Natural killer cell treated with Interleukin-12 subunit alpha and Interleukin-12 subunit beta and Interleukin-15 and Interleukin-18, amount 100 ng/mL, for 72 hours (primary cell): ENCODE results near the gene LIMCH1. TPM values are rescaled to one million over a fixed set of nuclear protein-coding genes. Genes with fewer than 3 reads are reported as not detected.

ENCODE experiments used
- ATAC-seq, 2 donors: fragments of 150-1000 bp; cut with Tn5 transposase in 1 of 2; sonication (Bioruptor Pico), chemical (Tn5 transposase) in 1 of 2; 2 replicates each; pipeline ENCODE4 v1.10.0; 2021
- DNase-seq: peaks from one replicate; pipeline ENCODE4 v3.0.0; 2022; ENCODE audit warnings: low spot score
- H3K27ac Mint-ChIP-seq, 2 donors: 1 replicate in 1 of 2; 2 replicates in 1 of 2; pipeline ENCODE4 v1.8.0; 2022; ENCODE audit warnings: mixed read lengths in 2 of 2, mild to moderate bottlenecking in 1 of 2, moderate library complexity in 1 of 2
- H3K27me3 Mint-ChIP-seq, 2 donors: 1 replicate in 1 of 2; 2 replicates in 1 of 2; pipeline ENCODE4 v1.8.0; 2022; ENCODE audit warnings: mixed read lengths in 2 of 2
- H3K36me3 Mint-ChIP-seq: one replicate; pipeline ENCODE4 v1.8.0; 2022; ENCODE audit warnings: mixed read lengths
- H3K4me1 Mint-ChIP-seq, 2 donors: 1 replicate in 1 of 2; 2 replicates in 1 of 2; pipeline ENCODE4 v1.8.0; 2022; ENCODE audit warnings: low read depth in 2 of 2, mixed read lengths in 2 of 2, mild to moderate bottlenecking in 1 of 2
- H3K4me3 Mint-ChIP-seq: one replicate; pipeline ENCODE4 v1.8.0; 2022; ENCODE audit warnings: mixed read lengths
- H3K9me3 Mint-ChIP-seq: 2 replicates; pipeline ENCODE4 v1.8.0; 2022; ENCODE audit warnings: mixed read lengths
- total RNA-seq, 2 donors: library from RNA; stranded (reverse); gene quantifications; one replicate each; pipeline ENCODE4 v1.2.3, GENCODE V29; 2022

The LIMCH1 gene
- total RNA-seq, 2 donors from 2014 or later = not detected

DNA sequence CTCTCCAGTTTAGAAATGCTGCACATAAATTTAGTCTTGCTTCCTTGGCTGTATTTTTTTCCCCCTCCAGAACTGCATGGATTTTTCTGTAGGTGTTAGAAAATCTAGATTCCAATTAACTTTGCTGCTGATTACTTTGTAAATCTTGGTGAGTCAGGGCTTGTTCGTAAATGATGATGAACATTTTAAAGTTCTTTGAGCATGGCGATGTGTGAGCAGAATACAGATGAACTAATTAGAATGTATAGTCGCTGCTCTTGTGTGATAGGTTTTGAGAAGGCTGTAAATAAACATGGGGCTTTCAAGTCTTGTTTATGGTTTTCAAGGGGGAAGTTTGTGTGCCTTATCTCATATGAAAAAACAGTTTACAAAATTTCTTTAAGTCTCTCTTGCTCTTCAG lies 23.3 kb downstream of the LIMCH1 start:
- Mint-ChIP-seq H3K4me1 (no peaks in the 10 kb centered on the region), H3K9me3 (peaks cover 4% of the 10 kb centered on the region)

GRCh38 chr4:41567186-41567585 lies 29.2 kb downstream of the LIMCH1 start:
- no peak overlapping the region for H3K4me3 Mint-ChIP-seq
- H3K36me3 Mint-ChIP-seq = no peaks in the 10 kb centered on the region
- no peaks in the 10 kb centered on the region for H3K27me3 Mint-ChIP-seq
- no peaks in the 10 kb centered on the region for H3K4me1 Mint-ChIP-seq
- H3K27ac Mint-ChIP-seq = no peak overlapping the region
- DNase-seq = no peak
- ATAC-seq = no peak
- H3K9me3 Mint-ChIP-seq = no peaks in the 10 kb centered on the region

More for the DNA sequence above, 23.3 kb downstream of the LIMCH1 start:
- no peaks in the 10 kb centered on the region for H3K36me3 Mint-ChIP-seq
- DNase-seq = no peak
- H3K27me3 Mint-ChIP-seq = no peaks in the 10 kb centered on the region
- no peak for ATAC-seq
- H3K4me3 Mint-ChIP-seq = no peak overlapping the region
- no peak overlapping the region for H3K27ac Mint-ChIP-seq

- Mint-ChIP-seq H3K27ac (no peak overlapping the region), H3K36me3 (no peaks in the 10 kb centered on the region), H3K9me3 (no peaks in the 10 kb centered on the region), H3K4me1 (no peaks in the 10 kb centered on the region), H3K27me3 (no peaks in the 10 kb centered on the region), H3K4me3 (no peak overlapping the region)
- DNase-seq = no peak
- no peak for ATAC-seq
Measured at GRCh38 chr4:41568363-41568762, 30.4 kb downstream of the LIMCH1 start.

GRCh38 chr4:41569961-41570360 lies 32.0 kb downstream of the LIMCH1 start:
- Mint-ChIP-seq H3K4me3 (no peak overlapping the region), H3K27ac (no peak overlapping the region), H3K36me3 (no peaks in the 10 kb centered on the region), H3K27me3 (no peaks in the 10 kb centered on the region), H3K9me3 (no peaks in the 10 kb centered on the region), H3K4me1 (no peaks in the 10 kb centered on the region)
- ATAC-seq (no peak), DNase-seq (no peak)

DNA sequence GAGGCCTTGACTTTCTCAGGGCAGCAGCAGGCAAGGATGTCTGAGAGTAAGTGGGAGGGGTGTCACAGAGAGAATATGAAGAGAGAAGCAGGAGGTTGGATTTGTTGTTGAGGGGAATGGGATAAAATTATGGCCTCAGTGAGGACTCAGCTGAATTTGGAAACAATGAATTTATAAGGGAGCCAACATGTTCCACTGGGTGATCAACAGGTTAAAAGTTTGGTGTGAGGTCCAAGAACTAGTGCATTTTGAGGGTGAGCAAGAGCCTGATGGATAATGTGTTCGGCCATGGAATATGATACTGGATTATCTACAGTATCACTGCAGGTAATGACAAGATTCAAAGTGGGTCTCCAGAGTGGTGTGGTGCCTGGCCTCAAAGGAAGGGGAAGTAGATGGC lies 33.5 kb downstream of the LIMCH1 start:
- DNase-seq (no peak), ATAC-seq (no peak)
- Mint-ChIP-seq H3K4me3 (no peak overlapping the region), H3K27ac (no peak overlapping the region), H3K27me3 (no peaks in the 10 kb centered on the region), H3K9me3 (no peaks in the 10 kb centered on the region), H3K4me1 (no peaks in the 10 kb centered on the region), H3K36me3 (no peaks in the 10 kb centered on the region)

DNA sequence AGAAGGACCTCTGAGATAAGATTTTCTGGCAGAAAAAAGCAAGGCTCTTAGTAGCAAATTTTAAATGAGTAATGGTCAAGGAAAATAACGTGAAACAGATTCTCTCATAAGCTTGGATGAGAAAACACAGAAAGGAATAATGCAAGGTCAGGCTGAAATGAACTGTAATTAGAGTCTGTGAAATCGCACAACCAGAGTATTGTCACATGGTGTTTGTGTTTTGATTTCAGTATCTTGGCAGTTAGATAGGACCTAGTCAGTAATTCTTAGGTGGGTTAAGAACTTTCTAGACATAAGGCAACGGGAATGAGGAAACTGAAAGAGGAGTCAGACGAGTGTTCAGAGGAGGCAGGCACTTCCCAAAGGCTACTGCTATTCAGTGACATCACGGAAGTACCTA lies 34.6 kb downstream of the LIMCH1 start:
- no peak overlapping the region for H3K27ac Mint-ChIP-seq
- no peaks in the 10 kb centered on the region for H3K9me3 Mint-ChIP-seq
- H3K4me3 Mint-ChIP-seq = no peak overlapping the region
- no peak for DNase-seq
- no peaks in the 10 kb centered on the region for H3K4me1 Mint-ChIP-seq
- no peaks in the 10 kb centered on the region for H3K36me3 Mint-ChIP-seq
- no peak for ATAC-seq
- H3K27me3 Mint-ChIP-seq = no peaks in the 10 kb centered on the region

DNA sequence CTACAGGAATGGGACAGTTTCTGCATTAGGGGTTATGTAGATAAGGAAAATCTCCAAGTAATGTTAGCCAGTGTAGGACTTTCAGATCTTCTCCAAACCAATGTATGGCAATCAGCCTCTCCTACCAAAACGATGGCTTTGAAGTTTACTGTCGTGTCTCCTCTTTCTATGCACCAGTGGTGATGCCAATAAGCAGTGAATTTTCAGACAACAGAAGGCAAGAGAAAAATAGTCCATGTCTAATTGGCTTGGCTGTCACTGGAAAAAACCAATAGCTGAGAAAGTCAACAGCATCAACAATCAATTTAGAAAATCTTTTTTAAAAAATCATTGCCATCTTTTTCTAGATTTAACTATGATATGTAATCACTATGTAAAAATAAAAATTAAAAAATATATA lies 35.0 kb downstream of the LIMCH1 start:
- no peak overlapping the region for H3K27ac Mint-ChIP-seq
- no peak overlapping the region for H3K4me3 Mint-ChIP-seq
- H3K4me1 Mint-ChIP-seq = no peaks in the 10 kb centered on the region
- DNase-seq (no peak), ATAC-seq (no peak)
- H3K9me3 Mint-ChIP-seq = no peaks in the 10 kb centered on the region
- no peaks in the 10 kb centered on the region for H3K27me3 Mint-ChIP-seq
- no peaks in the 10 kb centered on the region for H3K36me3 Mint-ChIP-seq

GRCh38 chr4:41573502-41574001 lies 35.6 kb downstream of the LIMCH1 start:
- ATAC-seq (no peak), DNase-seq (no peak)
- Mint-ChIP-seq H3K4me1 (no peaks in the 10 kb centered on the region), H3K36me3 (no peaks in the 10 kb centered on the region), H3K4me3 (no peak overlapping the region), H3K27ac (no peak overlapping the region), H3K9me3 (no peaks in the 10 kb centered on the region), H3K27me3 (no peaks in the 10 kb centered on the region)

DNA sequence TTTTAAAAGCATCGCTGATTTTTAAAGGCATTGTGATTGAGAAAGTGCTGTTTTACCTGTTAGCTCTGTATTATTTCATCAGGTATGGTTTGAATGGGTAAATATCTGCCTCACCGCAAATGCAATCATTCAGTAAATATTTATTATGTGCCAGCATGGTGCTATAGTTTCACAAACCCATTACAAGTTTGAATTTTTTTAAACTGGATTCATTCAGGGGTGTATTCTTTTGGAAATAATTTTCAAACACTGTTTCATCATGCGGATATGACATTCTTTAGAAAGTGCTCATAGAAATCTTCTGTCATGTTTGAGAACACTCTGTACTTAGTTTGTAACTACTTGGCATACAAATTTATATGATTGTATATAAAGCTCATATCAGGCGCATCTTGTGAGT lies 37.2 kb downstream of the LIMCH1 start:
- Mint-ChIP-seq H3K4me1 (no peaks in the 10 kb centered on the region), H3K9me3 (no peaks in the 10 kb centered on the region), H3K27ac (no peak overlapping the region), H3K36me3 (no peaks in the 10 kb centered on the region), H3K27me3 (no peaks in the 10 kb centered on the region), H3K4me3 (no peak overlapping the region)
- no peak for DNase-seq
- ATAC-seq = no peak

- Mint-ChIP-seq H3K4me3 (no peak overlapping the region), H3K9me3 (no peaks in the 10 kb centered on the region), H3K27ac (no peak overlapping the region), H3K36me3 (no peaks in the 10 kb centered on the region), H3K27me3 (no peaks in the 10 kb centered on the region), H3K4me1 (no peaks in the 10 kb centered on the region)
- DNase-seq (no peak), ATAC-seq (no peak)
Measured at GRCh38 chr4:41575665-41576064, 37.7 kb downstream of the LIMCH1 start.

DNA sequence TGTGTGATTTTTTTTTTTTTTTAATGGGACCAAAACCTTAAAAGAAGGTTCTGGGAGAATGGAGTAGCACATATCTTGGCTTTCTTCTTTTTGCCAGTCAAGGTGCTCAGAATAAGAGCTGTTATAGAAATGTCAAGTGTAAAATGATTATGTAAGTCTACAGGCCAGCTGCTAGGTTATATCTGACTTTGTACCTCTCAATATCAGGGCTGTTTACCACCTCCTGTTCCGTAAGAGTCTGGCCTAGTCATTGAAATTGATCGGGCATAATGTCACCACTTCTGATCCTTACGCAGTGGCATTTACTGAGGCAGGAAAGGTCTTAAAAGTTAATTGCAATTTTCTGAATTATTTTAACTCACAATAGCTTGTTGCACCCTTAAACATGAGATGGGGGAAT lies 41.1 kb downstream of the LIMCH1 start:
- no peak for DNase-seq
- Mint-ChIP-seq H3K4me3 (no peak overlapping the region), H3K4me1 (no peaks in the 10 kb centered on the region), H3K9me3 (peaks cover 3% of the 10 kb centered on the region), H3K36me3 (no peaks in the 10 kb centered on the region), H3K27ac (no peak overlapping the region), H3K27me3 (no peaks in the 10 kb centered on the region)
- no peak for ATAC-seq

- H3K36me3 Mint-ChIP-seq = no peaks in the 10 kb centered on the region
- H3K27me3 Mint-ChIP-seq = no peaks in the 10 kb centered on the region
- no peak overlapping the region for H3K27ac Mint-ChIP-seq
- ATAC-seq = no peak
- DNase-seq = no peak
- no peaks in the 10 kb centered on the region for H3K4me1 Mint-ChIP-seq
- H3K9me3 Mint-ChIP-seq = peaks cover 5% of the 10 kb centered on the region
- no peak overlapping the region for H3K4me3 Mint-ChIP-seq
Measured at GRCh38 chr4:41579526-41579925, 41.6 kb downstream of the LIMCH1 start.

GRCh38 chr4:41580007-41580406 lies 42.0 kb downstream of the LIMCH1 start:
- peaks cover 8% of the 10 kb centered on the region for H3K9me3 Mint-ChIP-seq
- H3K27ac Mint-ChIP-seq = no peak overlapping the region
- ATAC-seq (no peak), DNase-seq (no peak)
- no peaks in the 10 kb centered on the region for H3K27me3 Mint-ChIP-seq
- H3K4me1 Mint-ChIP-seq = no peaks in the 10 kb centered on the region
- no peak overlapping the region for H3K4me3 Mint-ChIP-seq
- H3K36me3 Mint-ChIP-seq = peaks cover 1% of the 10 kb centered on the region

- DNase-seq = no peak
- no peaks in the 10 kb centered on the region for H3K4me1 Mint-ChIP-seq
- peaks cover 15% of the 10 kb centered on the region for H3K9me3 Mint-ChIP-seq
- no peak for ATAC-seq
- H3K27ac Mint-ChIP-seq = no peak overlapping the region
- H3K27me3 Mint-ChIP-seq = peaks cover 0 to 4% of the 10 kb centered on the region in 2 donors
- no peak overlapping the region for H3K4me3 Mint-ChIP-seq
- peaks cover 5% of the 10 kb centered on the region for H3K36me3 Mint-ChIP-seq
Measured at GRCh38 chr4:41586675-41587225, 48.8 kb downstream of the LIMCH1 start.

DNA sequence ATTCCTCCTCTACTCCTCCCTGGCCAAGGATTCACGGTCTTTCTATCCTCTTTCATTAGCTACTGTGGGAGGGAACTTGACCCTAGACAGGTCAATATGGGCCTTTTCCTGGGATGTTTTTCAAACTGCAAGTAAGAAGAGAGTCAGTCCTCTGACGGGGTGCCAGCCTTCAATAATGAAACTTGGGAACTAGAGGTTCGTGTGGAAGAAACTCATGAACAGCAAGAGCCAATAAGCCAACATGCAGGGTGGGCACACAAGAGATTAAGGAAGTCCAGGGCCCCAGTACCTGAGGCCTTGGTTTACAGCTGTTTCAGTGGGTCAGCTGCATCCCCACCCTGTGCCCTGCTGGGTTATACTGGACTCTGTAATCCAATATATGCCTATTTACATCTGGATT lies 49.3 kb downstream of the LIMCH1 start:
- DNase-seq = no peak
- no peak overlapping the region for H3K4me3 Mint-ChIP-seq
- H3K27ac Mint-ChIP-seq = no peak overlapping the region
- no peak for ATAC-seq
- H3K36me3 Mint-ChIP-seq = peaks cover 5% of the 10 kb centered on the region
- no peaks in the 10 kb centered on the region for H3K4me1 Mint-ChIP-seq
- peaks cover 0 to 4% of the 10 kb centered on the region in 2 donors for H3K27me3 Mint-ChIP-seq
- peaks cover 15% of the 10 kb centered on the region for H3K9me3 Mint-ChIP-seq
